ENCODE data around the gene C16orf87.
A peak's percentile ranks its signal among the peaks of the same experiment; 100 is the strongest.

Gene C16orf87

DNA sequence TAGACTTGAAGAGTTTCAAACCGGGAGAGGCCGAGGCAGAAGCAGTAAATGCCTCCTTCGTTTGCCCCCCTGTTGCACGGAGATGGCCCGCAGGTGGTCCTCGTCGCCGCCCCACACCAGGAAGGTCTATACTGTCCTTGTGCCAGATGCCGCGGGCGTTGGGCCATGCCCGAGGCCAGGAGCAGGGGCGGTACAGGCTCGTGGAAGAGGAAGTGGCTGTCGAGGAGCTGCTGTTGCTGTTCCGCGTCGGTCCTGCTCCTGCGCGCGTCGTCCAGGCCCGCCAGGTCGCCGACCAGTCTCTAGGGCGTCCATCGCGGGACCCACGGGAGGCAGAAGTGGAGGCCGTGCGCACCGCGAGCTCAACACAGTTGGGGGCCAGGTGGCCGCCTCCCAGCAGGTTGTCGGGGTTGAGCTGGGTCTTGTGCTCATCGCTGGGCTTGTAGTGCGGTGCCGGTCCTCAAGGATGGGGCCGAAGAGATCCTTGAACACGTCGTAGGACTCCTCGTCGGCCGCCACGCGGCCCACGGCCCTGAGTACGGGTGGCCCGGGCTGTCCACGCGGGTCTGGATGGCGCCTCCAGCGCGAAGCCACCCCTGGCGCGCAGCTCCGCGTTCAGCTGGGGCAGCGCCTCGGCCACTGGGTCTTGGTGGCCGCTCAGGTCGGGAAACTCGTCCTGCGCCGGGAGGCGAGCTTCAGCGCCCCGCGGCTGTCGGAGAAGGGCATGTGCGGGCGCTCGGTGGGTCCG is 13.1 kb upstream of the C16orf87 start:
- no peak for DNase-seq (ENCODE audit: low read depth in 2 of 2)

GRCh38 chr16:46842192-46842895 is 11.4 kb upstream of the C16orf87 start:
- DNase-seq (ENCODE audit: low read depth in 2 of 2) = no peak

DNA sequence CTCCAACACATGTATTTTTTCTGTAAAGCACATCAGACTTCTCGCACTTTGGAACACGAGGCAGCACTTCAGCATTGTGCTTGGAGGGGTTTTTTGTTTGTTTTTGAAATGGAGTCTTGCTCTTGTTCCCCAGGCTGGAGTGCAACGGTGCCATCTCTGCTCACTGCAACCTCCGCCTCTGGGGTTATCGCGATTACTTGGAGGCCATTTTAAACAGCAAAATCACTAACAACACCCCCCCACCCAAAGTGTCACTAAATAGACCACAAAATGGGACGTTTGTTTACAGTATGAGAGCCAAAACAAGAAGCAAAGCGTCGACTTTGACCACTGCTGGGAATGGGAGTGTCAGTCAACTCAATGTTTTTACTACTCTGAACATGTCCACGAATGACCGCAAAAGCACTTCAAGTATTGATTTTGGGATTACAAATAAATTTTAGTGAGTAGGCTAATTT is 9.0 kb upstream of the C16orf87 start:
- DNase-seq (ENCODE audit: low read depth in 2 of 2) = no peak

DNA sequence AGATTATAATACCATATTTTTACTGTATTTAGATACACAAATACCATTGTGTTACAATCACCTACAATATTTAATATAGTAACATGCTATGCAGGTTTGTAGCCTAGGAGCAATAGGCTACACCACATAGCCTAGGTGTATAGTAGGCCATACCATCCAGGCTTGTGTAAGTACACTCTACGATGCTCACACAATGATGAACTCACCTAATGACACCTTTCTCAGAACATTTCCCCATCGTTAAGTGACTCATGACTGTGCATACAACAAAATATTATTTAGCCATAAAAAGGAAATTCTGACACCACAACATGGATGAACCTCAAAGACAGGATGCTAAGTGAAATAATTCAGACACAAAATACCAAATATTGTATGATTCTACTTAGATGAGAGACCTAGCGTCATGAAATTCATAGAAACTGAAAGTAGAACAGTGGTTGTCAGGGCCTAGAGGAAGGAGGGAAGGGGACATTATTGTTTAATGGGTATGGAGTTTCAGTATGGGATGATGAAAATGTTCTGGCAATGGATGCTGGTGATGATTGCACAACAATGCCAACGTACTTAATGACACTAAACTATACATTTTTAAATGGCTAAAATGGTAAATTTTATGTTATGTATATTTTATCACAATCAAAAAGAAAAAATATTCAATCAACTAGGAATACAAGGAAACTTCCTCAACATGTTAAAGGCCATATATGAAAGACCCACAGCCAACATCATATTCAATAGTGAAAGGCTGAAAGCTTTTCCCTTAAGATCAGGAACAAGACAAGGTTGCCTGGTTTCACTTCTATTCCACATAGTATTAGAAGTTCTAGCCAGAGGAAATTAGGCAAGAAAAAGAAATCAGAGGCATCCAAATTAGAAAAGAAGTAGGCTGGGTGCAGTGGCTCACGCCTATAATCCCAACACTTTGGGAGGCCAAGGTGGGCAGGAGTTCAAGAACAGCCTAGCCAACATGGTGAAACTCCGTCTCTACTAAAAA is 5.9 kb upstream of the C16orf87 start:
- no peak for DNase-seq (ENCODE audit: low read depth in 2 of 2)

DNA sequence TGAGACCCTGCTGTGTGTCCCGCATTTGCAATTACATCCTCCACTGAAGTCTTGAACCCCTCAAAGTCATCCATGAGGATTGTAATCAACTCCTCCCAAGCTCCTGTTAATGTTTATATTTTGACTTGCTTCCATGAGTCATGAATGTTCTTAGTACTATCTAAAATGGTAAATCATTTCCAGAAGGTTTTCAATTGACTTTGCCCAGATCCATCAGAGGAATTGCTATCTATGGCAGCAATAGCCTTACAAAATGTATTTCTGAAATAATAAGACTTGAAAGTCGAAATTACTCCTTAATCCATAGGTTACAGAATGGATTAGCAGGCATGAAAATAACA is 2.5 kb upstream of the C16orf87 start:
- DNase-seq (ENCODE audit: low read depth in 2 of 2) = no peak

GRCh38 chr16:46832757-46833459 is 1.9 kb upstream of the C16orf87 start:
- no peak for DNase-seq (ENCODE audit: low read depth in 2 of 2)

- DNase-seq (ENCODE audit: low read depth in 2 of 2) = peak; percentile 13 to 27
Measured at GRCh38 chr16:46830417-46830901, 521 bp downstream of the C16orf87 start.

GRCh38 chr16:46828943-46829342 is 2.0 kb downstream of the C16orf87 start:
- DNase-seq (ENCODE audit: low read depth in 2 of 2) = no peak

GRCh38 chr16:46828292-46828691 is 2.7 kb downstream of the C16orf87 start:
- no peak for DNase-seq (ENCODE audit: low read depth in 2 of 2)

DNA sequence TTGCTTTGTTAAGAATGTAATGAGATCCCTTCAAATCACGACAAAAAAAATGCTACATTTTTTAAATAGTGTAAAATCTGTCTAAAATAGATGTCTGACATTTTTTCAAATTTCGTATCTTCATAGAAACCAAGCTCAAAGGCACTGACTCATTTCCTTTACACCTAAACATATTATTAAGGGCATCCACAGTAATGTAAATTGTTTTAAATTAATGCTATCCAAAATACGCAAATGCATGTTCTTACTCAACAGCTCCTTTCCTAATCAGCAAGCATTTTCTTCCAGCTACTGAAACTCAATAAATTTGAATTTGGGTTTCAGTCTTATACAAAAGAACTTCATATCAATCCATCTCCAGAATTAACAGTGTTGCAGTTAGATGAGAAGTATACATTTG is 4.3 kb downstream of the C16orf87 start:
- no peak for DNase-seq (ENCODE audit: low read depth in 2 of 2)

DNA sequence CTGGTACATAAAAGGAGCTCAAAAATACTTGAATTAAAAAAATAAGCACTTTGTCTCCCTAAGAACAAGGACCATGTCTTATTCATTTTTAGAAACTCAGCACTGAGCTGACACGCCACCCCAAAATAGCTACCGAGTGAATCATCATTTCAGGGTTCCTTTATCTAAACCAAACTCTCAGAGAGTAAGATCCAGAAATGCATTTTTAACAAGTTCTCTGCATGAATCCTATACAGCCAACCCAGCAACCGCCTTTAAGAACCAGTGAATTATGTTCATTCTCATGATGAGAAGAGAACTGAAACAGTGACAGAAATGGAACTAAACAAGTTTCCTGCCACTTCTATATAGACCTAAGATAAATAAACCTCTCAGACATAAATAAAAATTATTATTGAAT is 8.7 kb downstream of the C16orf87 start:
- DNase-seq (ENCODE audit: low read depth in 2 of 2) = no peak

GRCh38 chr16:46817961-46818360 is 13.0 kb downstream of the C16orf87 start:
- DNase-seq (ENCODE audit: low read depth in 2 of 2) = no peak

- no peak for DNase-seq (ENCODE audit: low read depth in 2 of 2)
Measured at GRCh38 chr16:46814790-46815189, 16.2 kb downstream of the C16orf87 start.

- DNase-seq (ENCODE audit: low read depth in 2 of 2) = no peak
Measured at GRCh38 chr16:46813611-46814010, 17.4 kb downstream of the C16orf87 start.

DNA sequence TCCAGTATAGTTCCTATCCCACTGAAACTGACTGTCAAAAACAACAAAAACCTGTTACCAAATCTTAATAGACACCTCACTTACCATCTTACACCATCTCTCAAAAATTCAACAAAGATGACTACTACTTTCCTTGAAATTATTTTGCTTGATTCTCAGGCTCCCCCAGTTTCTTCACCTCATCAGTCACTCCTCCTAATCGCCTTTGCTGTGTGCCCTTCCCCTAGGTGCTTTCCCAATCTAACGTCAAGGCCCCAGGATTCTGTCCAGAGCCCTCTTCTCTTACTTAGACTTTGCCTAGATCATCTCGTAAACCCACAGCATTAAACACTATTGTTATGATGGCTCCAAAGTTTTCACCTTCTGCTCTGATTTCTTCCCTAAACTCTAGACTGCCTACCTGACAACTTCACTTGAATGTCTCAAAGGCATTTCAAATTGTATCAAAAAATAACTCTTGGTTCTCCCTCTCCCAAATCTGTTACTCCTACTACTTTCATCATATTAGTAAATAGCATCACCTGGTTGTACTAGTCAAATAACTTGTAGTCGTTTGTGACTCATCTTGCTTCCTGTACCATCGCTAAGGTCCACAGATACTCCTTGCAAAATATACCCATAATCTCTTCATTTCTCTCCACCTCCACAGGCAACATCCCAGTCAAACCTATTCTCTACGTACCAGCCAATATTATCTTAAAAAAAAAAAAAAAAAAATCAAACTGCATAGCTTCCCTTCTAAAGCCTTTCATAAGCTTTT is 18.0 kb downstream of the C16orf87 start:
- DNase-seq (ENCODE audit: low read depth in 2 of 2) = no peak

GRCh38 chr16:46811682-46812081 is 19.3 kb downstream of the C16orf87 start:
- DNase-seq (ENCODE audit: low read depth in 2 of 2) = no peak

- no peak for DNase-seq (ENCODE audit: low read depth in 2 of 2)
Measured at GRCh38 chr16:46808997-46809396, 22.0 kb downstream of the C16orf87 start.

- DNase-seq (ENCODE audit: low read depth in 2 of 2) = no peak
Measured at GRCh38 chr16:46807336-46807735, 23.6 kb downstream of the C16orf87 start.

GRCh38 chr16:46803373-46803772 is 27.6 kb downstream of the C16orf87 start:
- no peak for DNase-seq (ENCODE audit: low read depth in 2 of 2)

DNA sequence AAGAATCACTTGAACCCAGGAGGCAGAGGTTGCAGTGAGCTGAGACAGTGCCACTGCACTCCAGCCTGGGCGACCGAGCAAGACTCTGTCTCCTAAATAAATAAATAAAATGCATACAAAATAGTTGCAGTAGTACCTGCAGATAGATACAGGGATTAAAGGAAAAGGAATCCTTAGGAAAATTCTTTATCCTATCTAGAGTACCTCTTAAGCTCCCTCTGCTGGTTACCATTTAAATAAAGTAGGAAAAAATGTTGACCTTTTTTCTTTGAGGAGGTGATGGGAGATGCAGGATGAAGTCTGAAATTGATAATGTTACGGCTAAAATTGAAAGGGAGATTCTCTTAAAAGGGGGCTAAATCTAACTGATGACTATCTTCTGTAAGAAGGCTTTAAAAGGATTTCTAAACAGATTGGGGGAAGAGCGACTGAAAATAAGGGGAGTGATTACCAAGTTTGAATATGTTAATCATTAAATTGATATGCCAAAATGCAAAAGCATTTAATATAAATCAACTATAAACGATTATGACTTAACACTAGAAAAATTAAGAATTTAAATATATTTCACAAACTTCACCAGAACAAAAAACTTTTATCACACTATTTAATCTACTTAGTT is 29.4 kb downstream of the C16orf87 start:
- no peak for DNase-seq (ENCODE audit: low read depth in 2 of 2)

All from stimulated activated CD8-positive, alpha-beta memory T cell treated with anti-CD3 and anti-CD28 coated beads, Interleukin-2, amount 100 ng/mL, for 48 hours (primary cell).